Measurements from ENCODE around the gene CLEC4M. TPM values are rescaled to one million over a fixed set of nuclear protein-coding genes. Genes with fewer than 3 reads are reported as not detected.

CLEC4M gene
- total and polyA plus RNA-seq, 2 experiments from 2014 or later = not detected

DNA sequence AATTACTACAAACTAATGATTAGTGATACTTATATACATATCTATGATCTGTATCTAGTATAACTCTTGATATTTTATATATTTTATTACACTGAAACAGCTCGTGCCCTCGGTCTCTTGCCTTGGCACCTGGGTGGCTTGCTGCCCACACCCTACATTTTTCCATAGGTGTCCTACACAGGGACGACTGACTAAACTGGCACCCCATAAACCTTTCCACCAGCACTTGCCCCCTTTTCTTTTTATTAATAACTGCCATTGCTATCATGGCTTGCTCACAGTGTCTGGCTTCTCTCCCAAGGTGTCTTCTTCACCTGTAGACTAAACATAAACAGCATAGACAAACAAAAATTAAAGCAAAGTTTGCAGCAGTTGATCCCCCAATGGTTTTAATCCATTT, 30.4 kb downstream of the CLEC4M start:
- peaks cover 17% of the 10 kb centered on the region for H3K27me3 Mint-ChIP-seq (ENCODE audit: insufficient read depth, low read depth, poor library complexity)

DNA sequence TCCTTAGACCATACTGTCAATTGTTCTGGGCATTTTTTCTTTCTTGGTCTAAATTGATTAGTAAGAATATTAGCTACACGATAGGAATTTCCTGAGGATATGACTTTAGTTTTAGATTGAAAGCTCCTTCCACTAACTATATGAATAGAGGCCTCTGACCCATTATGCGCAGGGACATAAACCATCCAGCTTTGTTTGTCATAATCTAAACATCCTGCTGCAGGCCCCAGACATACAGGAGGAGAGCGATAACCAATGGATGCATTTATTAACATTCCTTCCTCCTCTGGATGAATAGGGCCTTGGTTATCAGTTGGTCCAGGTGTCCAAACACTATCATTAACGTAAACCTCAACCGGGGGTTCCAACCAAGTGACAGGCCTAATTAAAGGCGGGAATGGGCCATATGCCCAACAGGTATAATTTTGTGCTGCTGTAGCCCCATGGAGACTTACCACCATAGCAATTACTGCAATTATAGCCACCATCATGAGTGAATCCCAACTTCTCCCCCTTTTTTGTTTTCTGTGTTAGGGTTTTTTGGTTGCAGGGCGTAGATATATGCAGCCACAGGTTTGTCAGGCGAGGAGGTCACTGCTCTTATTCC, 32.6 kb downstream of the CLEC4M start:
- no peak for ATAC-seq
- H3K27me3 ChIP-seq (ENCODE audit: insufficient read depth) = peaks cover 7% of the 10 kb centered on the region; the same call in 1 of the 2 replicates
- TF ChIP-seq, protein P1, sequence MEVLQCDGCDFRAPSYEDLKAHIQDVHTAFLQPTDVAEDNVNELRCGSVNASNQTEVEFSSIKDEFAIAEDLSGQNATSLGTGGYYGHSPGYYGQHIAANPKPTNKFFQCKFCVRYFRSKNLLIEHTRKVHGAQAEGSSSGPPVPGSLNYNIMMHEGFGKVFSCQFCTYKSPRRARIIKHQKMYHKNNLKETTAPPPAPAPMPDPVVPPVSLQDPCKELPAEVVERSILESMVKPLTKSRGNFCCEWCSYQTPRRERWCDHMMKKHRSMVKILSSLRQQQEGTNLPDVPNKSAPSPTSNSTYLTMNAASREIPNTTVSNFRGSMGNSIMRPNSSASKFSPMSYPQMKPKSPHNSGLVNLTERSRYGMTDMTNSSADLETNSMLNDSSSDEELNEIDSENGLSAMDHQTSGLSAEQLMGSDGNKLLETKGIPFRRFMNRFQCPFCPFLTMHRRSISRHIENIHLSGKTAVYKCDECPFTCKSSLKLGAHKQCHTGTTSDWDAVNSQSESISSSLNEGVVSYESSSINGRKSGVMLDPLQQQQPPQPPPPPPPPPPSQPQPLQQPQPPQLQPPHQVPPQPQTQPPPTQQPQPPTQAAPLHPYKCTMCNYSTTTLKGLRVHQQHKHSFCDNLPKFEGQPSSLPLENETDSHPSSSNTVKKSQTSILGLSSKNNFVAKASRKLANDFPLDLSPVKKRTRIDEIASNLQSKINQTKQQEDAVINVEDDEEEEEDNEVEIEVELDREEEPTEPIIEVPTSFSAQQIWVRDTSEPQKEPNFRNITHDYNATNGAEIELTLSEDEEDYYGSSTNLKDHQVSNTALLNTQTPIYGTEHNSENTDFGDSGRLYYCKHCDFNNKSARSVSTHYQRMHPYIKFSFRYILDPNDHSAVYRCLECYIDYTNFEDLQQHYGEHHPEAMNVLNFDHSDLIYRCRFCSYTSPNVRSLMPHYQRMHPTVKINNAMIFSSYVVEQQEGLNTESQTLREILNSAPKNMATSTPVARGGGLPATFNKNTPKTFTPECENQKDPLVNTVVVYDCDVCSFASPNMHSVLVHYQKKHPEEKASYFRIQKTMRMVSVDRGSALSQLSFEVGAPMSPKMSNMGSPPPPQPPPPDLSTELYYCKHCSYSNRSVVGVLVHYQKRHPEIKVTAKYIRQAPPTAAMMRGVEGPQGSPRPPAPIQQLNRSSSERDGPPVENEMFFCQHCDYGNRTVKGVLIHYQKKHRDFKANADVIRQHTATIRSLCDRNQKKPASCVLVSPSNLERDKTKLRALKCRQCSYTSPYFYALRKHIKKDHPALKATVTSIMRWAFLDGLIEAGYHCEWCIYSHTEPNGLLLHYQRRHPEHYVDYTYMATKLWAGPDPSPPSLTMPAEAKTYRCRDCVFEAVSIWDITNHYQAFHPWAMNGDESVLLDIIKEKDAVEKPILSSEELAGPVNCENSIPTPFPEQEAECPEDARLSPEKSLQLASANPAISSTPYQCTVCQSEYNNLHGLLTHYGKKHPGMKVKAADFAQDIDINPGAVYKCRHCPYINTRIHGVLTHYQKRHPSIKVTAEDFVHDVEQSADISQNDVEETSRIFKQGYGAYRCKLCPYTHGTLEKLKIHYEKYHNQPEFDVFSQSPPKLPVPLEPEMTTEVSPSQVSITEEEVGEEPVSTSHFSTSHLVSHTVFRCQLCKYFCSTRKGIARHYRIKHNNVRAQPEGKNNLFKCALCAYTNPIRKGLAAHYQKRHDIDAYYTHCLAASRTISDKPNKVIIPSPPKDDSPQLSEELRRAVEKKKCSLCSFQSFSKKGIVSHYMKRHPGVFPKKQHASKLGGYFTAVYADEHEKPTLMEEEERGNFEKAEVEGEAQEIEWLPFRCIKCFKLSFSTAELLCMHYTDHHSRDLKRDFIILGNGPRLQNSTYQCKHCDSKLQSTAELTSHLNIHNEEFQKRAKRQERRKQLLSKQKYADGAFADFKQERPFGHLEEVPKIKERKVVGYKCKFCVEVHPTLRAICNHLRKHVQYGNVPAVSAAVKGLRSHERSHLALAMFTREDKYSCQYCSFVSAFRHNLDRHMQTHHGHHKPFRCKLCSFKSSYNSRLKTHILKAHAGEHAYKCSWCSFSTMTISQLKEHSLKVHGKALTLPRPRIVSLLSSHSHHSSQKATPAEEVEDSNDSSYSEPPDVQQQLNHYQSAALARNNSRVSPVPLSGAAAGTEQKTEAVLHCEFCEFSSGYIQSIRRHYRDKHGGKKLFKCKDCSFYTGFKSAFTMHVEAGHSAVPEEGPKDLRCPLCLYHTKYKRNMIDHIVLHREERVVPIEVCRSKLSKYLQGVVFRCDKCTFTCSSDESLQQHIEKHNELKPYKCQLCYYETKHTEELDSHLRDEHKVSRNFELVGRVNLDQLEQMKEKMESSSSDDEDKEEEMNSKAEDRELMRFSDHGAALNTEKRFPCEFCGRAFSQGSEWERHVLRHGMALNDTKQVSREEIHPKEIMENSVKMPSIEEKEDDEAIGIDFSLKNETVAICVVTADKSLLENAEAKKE (CRISPR knock-in tag; IDR thresholded peaks at IDR 0.05) = no peak
- no peak for TF ChIP-seq NANOG (IDR thresholded peaks at IDR 0.05; ENCODE audit: borderline replicate concordance)
- TF ChIP-seq, protein P2, sequence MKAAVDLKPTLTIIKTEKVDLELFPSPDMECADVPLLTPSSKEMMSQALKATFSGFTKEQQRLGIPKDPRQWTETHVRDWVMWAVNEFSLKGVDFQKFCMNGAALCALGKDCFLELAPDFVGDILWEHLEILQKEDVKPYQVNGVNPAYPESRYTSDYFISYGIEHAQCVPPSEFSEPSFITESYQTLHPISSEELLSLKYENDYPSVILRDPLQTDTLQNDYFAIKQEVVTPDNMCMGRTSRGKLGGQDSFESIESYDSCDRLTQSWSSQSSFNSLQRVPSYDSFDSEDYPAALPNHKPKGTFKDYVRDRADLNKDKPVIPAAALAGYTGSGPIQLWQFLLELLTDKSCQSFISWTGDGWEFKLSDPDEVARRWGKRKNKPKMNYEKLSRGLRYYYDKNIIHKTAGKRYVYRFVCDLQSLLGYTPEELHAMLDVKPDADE (IDR thresholded peaks at IDR 0.05) = no peak
- TF ChIP-seq, protein P3, sequence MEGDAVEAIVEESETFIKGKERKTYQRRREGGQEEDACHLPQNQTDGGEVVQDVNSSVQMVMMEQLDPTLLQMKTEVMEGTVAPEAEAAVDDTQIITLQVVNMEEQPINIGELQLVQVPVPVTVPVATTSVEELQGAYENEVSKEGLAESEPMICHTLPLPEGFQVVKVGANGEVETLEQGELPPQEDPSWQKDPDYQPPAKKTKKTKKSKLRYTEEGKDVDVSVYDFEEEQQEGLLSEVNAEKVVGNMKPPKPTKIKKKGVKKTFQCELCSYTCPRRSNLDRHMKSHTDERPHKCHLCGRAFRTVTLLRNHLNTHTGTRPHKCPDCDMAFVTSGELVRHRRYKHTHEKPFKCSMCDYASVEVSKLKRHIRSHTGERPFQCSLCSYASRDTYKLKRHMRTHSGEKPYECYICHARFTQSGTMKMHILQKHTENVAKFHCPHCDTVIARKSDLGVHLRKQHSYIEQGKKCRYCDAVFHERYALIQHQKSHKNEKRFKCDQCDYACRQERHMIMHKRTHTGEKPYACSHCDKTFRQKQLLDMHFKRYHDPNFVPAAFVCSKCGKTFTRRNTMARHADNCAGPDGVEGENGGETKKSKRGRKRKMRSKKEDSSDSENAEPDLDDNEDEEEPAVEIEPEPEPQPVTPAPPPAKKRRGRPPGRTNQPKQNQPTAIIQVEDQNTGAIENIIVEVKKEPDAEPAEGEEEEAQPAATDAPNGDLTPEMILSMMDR (conservative IDR thresholded peaks at IDR 0.05; ENCODE audit: low read depth in 2 of 2) = no peak
- no peak for TF ChIP-seq EZH2phosphoT487 (IDR thresholded peaks at IDR 0.05; ENCODE audit: unreplicated experiment)
- TF ChIP-seq, protein P4, sequence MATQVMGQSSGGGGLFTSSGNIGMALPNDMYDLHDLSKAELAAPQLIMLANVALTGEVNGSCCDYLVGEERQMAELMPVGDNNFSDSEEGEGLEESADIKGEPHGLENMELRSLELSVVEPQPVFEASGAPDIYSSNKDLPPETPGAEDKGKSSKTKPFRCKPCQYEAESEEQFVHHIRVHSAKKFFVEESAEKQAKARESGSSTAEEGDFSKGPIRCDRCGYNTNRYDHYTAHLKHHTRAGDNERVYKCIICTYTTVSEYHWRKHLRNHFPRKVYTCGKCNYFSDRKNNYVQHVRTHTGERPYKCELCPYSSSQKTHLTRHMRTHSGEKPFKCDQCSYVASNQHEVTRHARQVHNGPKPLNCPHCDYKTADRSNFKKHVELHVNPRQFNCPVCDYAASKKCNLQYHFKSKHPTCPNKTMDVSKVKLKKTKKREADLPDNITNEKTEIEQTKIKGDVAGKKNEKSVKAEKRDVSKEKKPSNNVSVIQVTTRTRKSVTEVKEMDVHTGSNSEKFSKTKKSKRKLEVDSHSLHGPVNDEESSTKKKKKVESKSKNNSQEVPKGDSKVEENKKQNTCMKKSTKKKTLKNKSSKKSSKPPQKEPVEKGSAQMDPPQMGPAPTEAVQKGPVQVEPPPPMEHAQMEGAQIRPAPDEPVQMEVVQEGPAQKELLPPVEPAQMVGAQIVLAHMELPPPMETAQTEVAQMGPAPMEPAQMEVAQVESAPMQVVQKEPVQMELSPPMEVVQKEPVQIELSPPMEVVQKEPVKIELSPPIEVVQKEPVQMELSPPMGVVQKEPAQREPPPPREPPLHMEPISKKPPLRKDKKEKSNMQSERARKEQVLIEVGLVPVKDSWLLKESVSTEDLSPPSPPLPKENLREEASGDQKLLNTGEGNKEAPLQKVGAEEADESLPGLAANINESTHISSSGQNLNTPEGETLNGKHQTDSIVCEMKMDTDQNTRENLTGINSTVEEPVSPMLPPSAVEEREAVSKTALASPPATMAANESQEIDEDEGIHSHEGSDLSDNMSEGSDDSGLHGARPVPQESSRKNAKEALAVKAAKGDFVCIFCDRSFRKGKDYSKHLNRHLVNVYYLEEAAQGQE (IDR thresholded peaks at IDR 0.05; ENCODE audit: unreplicated experiment) = no peak
- TF ChIP-seq ZNF331 (CRISPR knock-in tag; IDR thresholded peaks at IDR 0.05; ENCODE audit: low read depth) = no peak
- TF ChIP-seq ZNF114 (CRISPR knock-in tag; IDR thresholded peaks at IDR 0.05) = no peak

More for the DNA sequence above, 30.4 kb downstream of the CLEC4M start:
- no peak for TF ChIP-seq EZH2 (IDR thresholded peaks at IDR 0.05; ENCODE audit: low read depth, unreplicated experiment)
- Mint-ChIP-seq H3K4me1 (peaks cover 12% of the 10 kb centered on the region; the same call in 2 of the 3 replicates), H3K27ac (no peak overlapping the region), H3K36me3 (ENCODE audit: low read depth) (no peaks in the 10 kb centered on the region), H3K4me3 (no peak overlapping the region), H3K9me3 (peaks cover 4% of the 10 kb centered on the region)
- Histone ChIP-seq H4K20me1 (replicated peaks; ENCODE audit: insufficient read depth) (no peaks in the 10 kb centered on the region), H3K36me3 (ENCODE audit: insufficient read depth) (no peaks in the 10 kb centered on the region), H2AFZ (no peak overlapping the region), H3K9me2 (ENCODE audit: insufficient read depth) (no peaks in the 10 kb centered on the region), H3K4me2 (no peak overlapping the region), H3K79me2 (replicated peaks; ENCODE audit: insufficient read depth) (no peaks in the 10 kb centered on the region), H3K4me1 (ENCODE audit: insufficient read depth) (peaks cover 4% of the 10 kb centered on the region; the same call in 1 of the 2 replicates), H3K27ac (ENCODE audit: low read depth) (no peak overlapping the region), H3K4me3 (no peak overlapping the region), H3K27me3 (ENCODE audit: insufficient read depth) (peaks cover 23% of the 10 kb centered on the region), H3F3A (replicated peaks; ENCODE audit: low read depth) (no peaks in the 10 kb centered on the region)
- DNase-seq (ENCODE audit: low spot score) = no peak
- no peak for ATAC-seq

More for the DNA sequence above, 32.6 kb downstream of the CLEC4M start:
- Histone ChIP-seq H3F3A (replicated peaks; ENCODE audit: low read depth) (no peaks in the 10 kb centered on the region), H3K79me2 (replicated peaks; ENCODE audit: insufficient read depth) (no peaks in the 10 kb centered on the region), H3K9me2 (ENCODE audit: insufficient read depth) (no peaks in the 10 kb centered on the region), H3K4me3 (no peak overlapping the region), H3K4me2 (no peak overlapping the region), H3K36me3 (ENCODE audit: insufficient read depth) (no peaks in the 10 kb centered on the region), H3K27ac (ENCODE audit: low read depth) (no peak overlapping the region), H3K4me1 (ENCODE audit: insufficient read depth) (peaks cover 7% of the 10 kb centered on the region; the same call in 1 of the 2 replicates), H2AFZ (no peak overlapping the region), H4K20me1 (replicated peaks; ENCODE audit: insufficient read depth) (no peaks in the 10 kb centered on the region)
- Mint-ChIP-seq H3K27ac (no peak overlapping the region), H3K9me3 (peaks cover 12% of the 10 kb centered on the region), H3K36me3 (ENCODE audit: low read depth) (peaks cover 5% of the 10 kb centered on the region; the same call in 2 of the 3 replicates), H3K4me1 (peaks cover 16% of the 10 kb centered on the region; the same call in 2 of the 3 replicates), H3K27me3 (ENCODE audit: insufficient read depth, low read depth, poor library complexity) (peaks cover 2% of the 10 kb centered on the region), H3K4me3 (no peak overlapping the region)
- no peak for DNase-seq (ENCODE audit: low spot score)

Data from GM23338 (cell line).